ENCODE measurements around the gene FNDC5. TPM values are rescaled to one million over a fixed set of nuclear protein-coding genes. Genes with fewer than 3 reads are reported as not detected.

FNDC5 gene
- 0.25 TPM for polyA plus RNA-seq (2013)

- under 1% methylated on average over 82 of the region's 99 CpGs for WGBS (ENCODE audit: insufficient coverage)
- H3K27me3 ChIP-seq (replicated peaks in 2 of 5; ENCODE audit: control insufficient read depth in 4 of 5, insufficient read depth in 5 of 5, low read length in 4 of 5), result peaks cover 0 to 35% (median 27%) of the 10 kb centered on the region in 5 experiments
- H3K4me3 ChIP-seq (ENCODE audit: control insufficient read depth in 1 of 7, extremely low read depth in 1 of 7, insufficient read depth in 4 of 7, low read depth in 2 of 7, low read length in 6 of 7), result peak within 1 kb of the TSS in 6 of 7 experiments; percentile 37 to 63 (median 48)
- peaks cover 0 to 9% (median 0%) of the 10 kb centered on the region in 4 experiments for H3K36me3 ChIP-seq (ENCODE audit: control insufficient read depth in 4 of 4, insufficient read depth in 4 of 4, low read length in 3 of 4)
- DNase-seq, result peak in 2 of 3 donors; percentile 35 to 50
- H3K27ac ChIP-seq (ENCODE audit: insufficient read depth in 1 of 2, low read depth in 1 of 2, low read length in 2 of 2, poor library complexity in 1 of 2, severe bottlenecking in 2 of 2), result no peak within 1 kb of the TSS
- ChIA-PET CTCF (interaction anchor here (0.6 to 2.7 kb wide), 6 partner anchors 10 to 1736 kb away, joined by 3 to 8 read pairs (median 4); no protein-coding TSS in a partner anchor), POLR2A (no interaction called here)
- H3K9me3 ChIP-seq (ENCODE audit: control extremely low read depth in 1 of 5, control insufficient read depth in 4 of 5, insufficient read depth in 2 of 5, low read depth in 1 of 5, low read length in 4 of 5), result no peaks in the 10 kb centered on the region
- H3K4me1 ChIP-seq (ENCODE audit: control extremely low read depth in 1 of 4, control insufficient read depth in 4 of 4, insufficient read depth in 4 of 4, low read length in 3 of 4), result peaks cover 0 to 10% (median 5%) of the 10 kb centered on the region in 4 experiments
Observed at GRCh38 chr1:32870615-32871363, at the start of gene FNDC5. TSS of gene FNDC5 (minus strand) at chr1:32870912.

DNA sequence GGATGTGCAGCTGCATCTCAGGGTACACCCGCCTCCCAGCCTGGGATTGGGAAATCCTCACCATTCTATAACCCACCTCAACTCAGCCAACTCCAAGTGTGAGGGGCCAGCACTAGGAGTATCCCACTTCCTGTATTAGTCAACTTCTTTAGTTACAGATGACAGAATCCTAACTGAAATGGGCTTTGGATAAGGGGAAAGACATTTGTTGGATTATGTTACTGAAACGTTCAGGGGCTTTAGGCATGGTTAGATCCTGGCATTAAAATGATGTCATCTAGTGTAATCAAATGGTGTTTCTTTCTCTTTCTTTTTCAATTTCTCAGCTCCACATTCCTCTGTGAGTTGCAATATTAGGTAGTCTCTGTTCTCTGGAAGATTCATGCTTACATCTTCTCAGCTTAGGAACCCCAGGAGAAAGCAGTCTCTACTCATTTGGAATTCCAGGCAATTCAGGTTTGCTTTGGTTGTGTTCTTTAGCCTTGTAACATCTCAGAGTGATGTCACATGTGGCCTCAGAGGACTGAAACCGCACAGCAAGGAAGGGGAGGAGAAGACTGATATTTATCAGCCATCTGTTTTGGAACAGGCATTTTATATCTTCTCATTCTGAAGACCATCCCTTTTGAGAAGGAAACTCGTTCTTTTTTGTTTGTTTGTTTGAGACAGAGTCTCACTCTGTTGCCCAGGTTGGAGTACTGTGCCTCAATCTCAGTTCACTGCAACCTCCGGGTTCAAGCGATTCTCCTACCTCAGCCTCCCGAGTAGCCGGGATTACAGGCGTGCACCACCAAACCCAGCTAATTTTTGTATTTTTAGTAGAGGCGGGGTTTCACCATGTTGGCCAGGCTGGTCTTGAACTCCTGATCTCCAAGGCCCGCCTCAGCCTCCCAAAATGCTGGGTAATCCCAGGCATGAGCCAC is 49.4 kb upstream of the FNDC5 start:
- WGBS (ENCODE audit: insufficient coverage), result 87% methylated on average over 9 of the region's 11 CpGs
- ChIA-PET CTCF (interaction anchor here (0.6 to 3.6 kb wide), 7 partner anchors 12 to 536 kb away, joined by 3 to 21 read pairs (median 4); no protein-coding TSS in a partner anchor), POLR2A (no interaction called here)
- H3K27me3 ChIP-seq (replicated peaks in 2 of 5; ENCODE audit: control insufficient read depth in 4 of 5, insufficient read depth in 5 of 5, low read length in 4 of 5), result peaks cover 5 to 61% (median 26%) of the 10 kb centered on the region in 5 experiments
- peaks cover 0 to 12% (median 7%) of the 10 kb centered on the region in 4 experiments for H3K4me1 ChIP-seq (ENCODE audit: control extremely low read depth in 1 of 4, control insufficient read depth in 4 of 4, insufficient read depth in 4 of 4, low read length in 3 of 4)
- DNase-seq, result peak in 1 of 3 donors; percentile 35
- H3K27ac ChIP-seq (ENCODE audit: insufficient read depth in 1 of 2, low read depth in 1 of 2, low read length in 2 of 2, poor library complexity in 1 of 2, severe bottlenecking in 2 of 2), result no peak overlapping the region
- H3K9me3 ChIP-seq (ENCODE audit: control extremely low read depth in 1 of 5, control insufficient read depth in 4 of 5, insufficient read depth in 2 of 5, low read depth in 1 of 5, low read length in 4 of 5), result no peaks in the 10 kb centered on the region
- H3K4me3 ChIP-seq (ENCODE audit: control insufficient read depth in 1 of 7, extremely low read depth in 1 of 7, insufficient read depth in 4 of 7, low read depth in 2 of 7, low read length in 6 of 7), result no peak overlapping the region
- no peaks in the 10 kb centered on the region for H3K36me3 ChIP-seq (ENCODE audit: control insufficient read depth in 4 of 4, insufficient read depth in 4 of 4, low read length in 3 of 4)

- H3K9me3 ChIP-seq (ENCODE audit: control extremely low read depth in 1 of 5, control insufficient read depth in 4 of 5, insufficient read depth in 2 of 5, low read depth in 1 of 5, low read length in 4 of 5), result no peaks in the 10 kb centered on the region
- H3K27me3 ChIP-seq (replicated peaks in 2 of 5; ENCODE audit: control insufficient read depth in 4 of 5, insufficient read depth in 5 of 5, low read length in 4 of 5), result peaks cover 4 to 46% (median 23%) of the 10 kb centered on the region in 5 experiments
- no CpG with 5 or more reads among the region's 1 CpG for WGBS (ENCODE audit: insufficient coverage)
- DNase-seq, result no peak
- no peak overlapping the region for H3K4me3 ChIP-seq (ENCODE audit: control insufficient read depth in 1 of 7, extremely low read depth in 1 of 7, insufficient read depth in 4 of 7, low read depth in 2 of 7, low read length in 6 of 7)
- peaks cover 0 to 6% (median 2%) of the 10 kb centered on the region in 4 experiments for H3K4me1 ChIP-seq (ENCODE audit: control extremely low read depth in 1 of 4, control insufficient read depth in 4 of 4, insufficient read depth in 4 of 4, low read length in 3 of 4)
- ChIA-PET CTCF (interaction anchor here (0.8 to 1.5 kb wide), 3 partner anchors 13 to 25 kb away, joined by 3 to 4 read pairs (median 3); no protein-coding TSS in a partner anchor), POLR2A (no interaction called here)
- H3K27ac ChIP-seq (ENCODE audit: insufficient read depth in 1 of 2, low read depth in 1 of 2, low read length in 2 of 2, poor library complexity in 1 of 2, severe bottlenecking in 2 of 2), result no peak overlapping the region
- H3K36me3 ChIP-seq (ENCODE audit: control insufficient read depth in 4 of 4, insufficient read depth in 4 of 4, low read length in 3 of 4), result no peaks in the 10 kb centered on the region
Observed at GRCh38 chr1:32918179-32918578, 47.5 kb upstream of the FNDC5 start.

- DNase-seq, result peak in 2 of 3 donors; percentile 39 to 40
- CTCF ChIA-PET, result interaction anchor here (1.4 kb wide), 1 partner anchor 25 kb away, joined by 4 read pairs; no protein-coding TSS in a partner anchor
- WGBS (ENCODE audit: insufficient coverage), result 3% methylated on average over 5 of the region's 7 CpGs
Observed at GRCh38 chr1:32917521-32917920, 46.8 kb upstream of the FNDC5 start.

DNA sequence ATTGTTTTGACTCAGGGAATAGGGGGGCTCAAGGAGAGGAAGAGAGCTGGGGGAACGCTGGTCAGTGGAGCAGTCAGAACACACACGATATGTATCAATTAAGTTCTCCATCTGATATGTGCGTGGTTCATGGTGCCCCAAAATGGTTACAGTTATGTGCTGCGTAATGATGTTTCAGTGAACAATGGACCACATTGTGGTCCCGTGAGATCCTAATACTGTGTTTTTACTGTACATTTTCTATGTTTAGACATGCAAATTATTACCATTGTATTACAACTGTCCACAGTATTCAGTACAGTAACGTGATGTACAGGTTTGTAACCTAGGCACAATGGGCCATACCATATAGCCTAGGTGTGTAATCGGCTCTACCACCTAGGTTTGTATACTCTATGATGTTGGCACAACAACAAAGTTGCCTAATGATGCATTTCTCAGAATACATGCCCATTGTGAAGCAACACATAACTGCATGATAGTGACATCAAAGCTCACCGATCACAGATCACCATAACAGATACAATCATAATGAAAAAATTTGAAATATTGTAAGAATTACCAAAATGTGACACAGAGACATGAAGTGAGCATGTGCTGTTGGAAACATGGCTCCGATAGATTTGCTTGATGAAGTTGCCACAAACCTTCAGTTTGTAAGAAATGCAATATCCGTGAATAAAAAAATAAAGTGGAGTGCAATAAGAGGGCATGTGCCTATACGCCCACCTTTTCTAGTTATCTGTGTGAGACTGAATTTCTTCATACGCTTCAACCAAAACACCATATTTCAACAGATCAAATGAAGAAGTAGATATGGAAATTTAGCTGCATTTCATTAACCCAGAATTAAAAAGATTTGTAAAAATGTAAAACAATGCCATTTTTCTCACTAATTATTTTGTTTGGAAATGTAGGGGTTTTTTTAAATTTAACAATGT is 45.3 kb upstream of the FNDC5 start:
- POLR2A ChIA-PET, result interaction anchor here (0.6 kb wide), 1 partner anchor 36 kb away, joined by 3 read pairs; no protein-coding TSS in a partner anchor
- 97% methylated on average over 5 of the region's 12 CpGs for WGBS (ENCODE audit: insufficient coverage)
- no peak for DNase-seq
- CTCF ChIA-PET, result interaction anchor here (1.4 to 1.7 kb wide), 2 partner anchors 12 to 24 kb away, joined by 4 to 5 read pairs; no protein-coding TSS in a partner anchor
- Histone ChIP-seq H3K9me3 (ENCODE audit: control extremely low read depth in 1 of 5, control insufficient read depth in 4 of 5, insufficient read depth in 2 of 5, low read depth in 1 of 5, low read length in 4 of 5) (no peaks in the 10 kb centered on the region), H3K27me3 (replicated peaks in 2 of 5; ENCODE audit: control insufficient read depth in 4 of 5, insufficient read depth in 5 of 5, low read length in 4 of 5) (peaks cover 3 to 35% (median 22%) of the 10 kb centered on the region in 5 experiments), H3K4me1 (ENCODE audit: control extremely low read depth in 1 of 4, control insufficient read depth in 4 of 4, insufficient read depth in 4 of 4, low read length in 3 of 4) (peaks cover 0 to 6% (median 2%) of the 10 kb centered on the region in 4 experiments), H3K36me3 (ENCODE audit: control insufficient read depth in 4 of 4, insufficient read depth in 4 of 4, low read length in 3 of 4) (no peaks in the 10 kb centered on the region), H3K4me3 (ENCODE audit: control insufficient read depth in 1 of 7, extremely low read depth in 1 of 7, insufficient read depth in 4 of 7, low read depth in 2 of 7, low read length in 6 of 7) (no peak overlapping the region), H3K27ac (ENCODE audit: insufficient read depth in 1 of 2, low read depth in 1 of 2, low read length in 2 of 2, poor library complexity in 1 of 2, severe bottlenecking in 2 of 2) (no peak overlapping the region)

More at GRCh38 chr1:32917521-32917920, 46.8 kb upstream of the FNDC5 start:
- Histone ChIP-seq H3K4me1 (ENCODE audit: control extremely low read depth in 1 of 4, control insufficient read depth in 4 of 4, insufficient read depth in 4 of 4, low read length in 3 of 4) (peaks cover 0 to 6% (median 2%) of the 10 kb centered on the region in 4 experiments), H3K27me3 (replicated peaks in 2 of 5; ENCODE audit: control insufficient read depth in 4 of 5, insufficient read depth in 5 of 5, low read length in 4 of 5) (peaks cover 3 to 39% (median 18%) of the 10 kb centered on the region in 5 experiments), H3K36me3 (ENCODE audit: control insufficient read depth in 4 of 4, insufficient read depth in 4 of 4, low read length in 3 of 4) (no peaks in the 10 kb centered on the region), H3K27ac (ENCODE audit: insufficient read depth in 1 of 2, low read depth in 1 of 2, low read length in 2 of 2, poor library complexity in 1 of 2, severe bottlenecking in 2 of 2) (no peak overlapping the region), H3K9me3 (ENCODE audit: control extremely low read depth in 1 of 5, control insufficient read depth in 4 of 5, insufficient read depth in 2 of 5, low read depth in 1 of 5, low read length in 4 of 5) (no peaks in the 10 kb centered on the region), H3K4me3 (ENCODE audit: control insufficient read depth in 1 of 7, extremely low read depth in 1 of 7, insufficient read depth in 4 of 7, low read depth in 2 of 7, low read length in 6 of 7) (no peak overlapping the region)
- POLR2A ChIA-PET, result no interaction called here

DNA sequence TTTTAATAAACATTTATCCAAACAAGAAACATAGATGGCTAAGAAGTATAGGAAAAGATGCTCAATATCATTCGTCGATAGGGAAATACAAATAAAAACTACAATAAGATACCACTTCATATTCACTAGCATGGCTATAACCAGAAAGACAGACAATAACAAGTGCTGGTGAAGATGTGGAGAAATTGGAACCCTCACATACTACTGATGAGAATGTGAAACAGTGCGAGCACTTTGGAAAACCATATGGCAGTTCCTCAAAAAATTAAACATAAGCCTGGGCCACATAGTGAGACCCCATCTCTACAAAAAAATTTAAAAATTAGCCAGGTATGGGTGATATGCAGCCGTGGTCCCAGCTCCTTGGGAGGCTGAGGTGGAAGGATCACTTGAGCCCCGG is 39.6 kb upstream of the FNDC5 start:
- no peak for DNase-seq
- Histone ChIP-seq H3K9me3 (ENCODE audit: control extremely low read depth in 1 of 5, control insufficient read depth in 4 of 5, insufficient read depth in 2 of 5, low read depth in 1 of 5, low read length in 4 of 5) (peaks cover 0 to 5% (median 3%) of the 10 kb centered on the region in 5 experiments), H3K27me3 (replicated peaks in 2 of 5; ENCODE audit: control insufficient read depth in 4 of 5, insufficient read depth in 5 of 5, low read length in 4 of 5) (peaks cover 2 to 35% (median 17%) of the 10 kb centered on the region in 5 experiments), H3K36me3 (ENCODE audit: control insufficient read depth in 4 of 4, insufficient read depth in 4 of 4, low read length in 3 of 4) (no peaks in the 10 kb centered on the region), H3K4me1 (ENCODE audit: control extremely low read depth in 1 of 4, control insufficient read depth in 4 of 4, insufficient read depth in 4 of 4, low read length in 3 of 4) (no peaks in the 10 kb centered on the region), H3K4me3 (ENCODE audit: control insufficient read depth in 1 of 7, extremely low read depth in 1 of 7, insufficient read depth in 4 of 7, low read depth in 2 of 7, low read length in 6 of 7) (no peak overlapping the region), H3K27ac (ENCODE audit: insufficient read depth in 1 of 2, low read depth in 1 of 2, low read length in 2 of 2, poor library complexity in 1 of 2, severe bottlenecking in 2 of 2) (no peak overlapping the region)
- ChIA-PET POLR2A (no interaction called here), CTCF (no interaction called here)
- WGBS (ENCODE audit: insufficient coverage), result 90% methylated on average over 2 of the region's 5 CpGs

Data from common myeloid progenitor, CD34-positive (primary cell).